HG03342 (cell line): ENCODE data around the gene JAZF1.
"Not testable (repeated sequence)": the region's sequence is repeated elsewhere in the genome, so short reads cannot be mapped to it uniquely, and the experiment has no call there.

Experiments used
- ATAC-seq: cut with Tn5 transposase; IDR thresholded peaks from one replicate; pipeline ENCODE4 v1.9.1; 2021; ENCODE audit warnings: mild to moderate bottlenecking, moderate library complexity; ENCODE audit not compliant: unreplicated experiment

Gene JAZF1

DNA sequence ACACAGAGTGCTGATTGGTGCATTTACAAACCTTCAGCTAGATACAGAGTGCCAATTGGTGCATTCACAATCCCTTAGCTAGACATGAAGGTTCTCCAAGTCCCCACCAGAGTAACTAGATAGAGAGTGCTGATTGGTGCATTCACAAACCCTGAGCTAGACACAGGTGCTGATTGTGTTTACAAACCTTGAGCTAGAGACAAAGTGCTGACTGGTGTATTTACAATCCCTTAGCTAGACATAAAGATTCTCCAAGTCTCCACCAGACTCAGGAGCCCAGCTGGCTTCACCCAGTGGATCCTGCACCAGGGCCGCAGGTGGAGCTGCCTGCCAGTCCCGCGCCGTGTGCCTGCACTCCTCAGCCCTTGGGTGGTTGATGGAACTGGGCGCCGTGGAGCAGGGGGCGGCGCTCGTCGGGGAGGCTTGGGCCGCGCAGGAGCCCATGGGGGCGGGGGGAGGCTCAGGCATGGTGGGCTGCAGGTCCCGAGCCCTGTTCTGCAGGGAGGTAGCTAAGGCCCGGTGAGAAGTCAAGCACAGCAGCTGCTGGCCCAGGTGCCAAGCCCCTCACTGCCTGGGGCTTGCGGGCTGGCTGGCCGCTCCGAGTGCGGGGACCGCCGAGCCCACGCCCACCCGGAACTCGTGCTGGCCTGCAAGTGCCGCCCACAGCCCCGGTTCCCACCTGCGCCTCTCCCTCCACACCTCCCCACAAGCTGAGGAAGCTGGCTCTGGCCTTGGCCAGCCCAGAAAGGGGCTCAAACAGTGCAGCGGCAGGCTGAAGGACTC is 323.7 kb downstream of the JAZF1 start:
- not testable (repeated sequence) for ATAC-seq

DNA sequence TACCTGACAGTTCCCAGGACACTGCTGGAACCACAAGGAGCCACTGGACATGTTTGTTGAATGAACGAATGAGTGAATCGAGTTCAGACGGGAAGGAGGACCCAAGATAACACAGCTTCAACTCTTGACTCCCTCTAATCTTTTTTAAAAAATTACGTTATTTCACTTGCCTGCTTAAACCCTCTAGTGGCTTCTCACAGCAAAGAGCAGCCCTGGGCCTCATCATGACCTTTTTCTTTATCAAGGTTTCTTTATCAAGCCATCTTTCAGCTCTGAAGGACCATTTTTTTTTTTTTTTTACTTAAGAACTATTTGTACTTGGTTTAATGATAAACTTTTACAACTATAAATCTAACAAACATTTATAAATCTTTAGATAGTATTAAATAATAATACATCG is 330.1 kb downstream of the JAZF1 start:
- no peak for ATAC-seq

DNA sequence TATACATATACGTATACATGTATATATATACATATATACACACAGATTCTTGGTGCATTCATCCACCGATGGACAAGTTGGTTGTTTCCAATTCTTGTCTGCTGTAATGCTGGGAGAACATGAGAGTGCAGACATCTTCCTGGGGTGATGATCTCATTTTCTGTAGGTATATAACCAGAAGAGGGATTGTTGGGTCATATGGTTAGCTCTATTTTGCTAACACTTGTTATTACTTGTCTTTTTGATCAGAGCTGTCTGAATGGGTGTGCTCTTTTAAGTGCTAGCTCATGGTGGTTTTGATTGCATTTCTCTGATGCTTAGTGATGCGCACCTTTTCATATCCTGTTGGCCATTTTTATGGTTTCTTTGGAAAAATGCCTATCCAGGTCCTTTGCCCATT is 334.2 kb downstream of the JAZF1 start:
- ATAC-seq, result no peak

DNA sequence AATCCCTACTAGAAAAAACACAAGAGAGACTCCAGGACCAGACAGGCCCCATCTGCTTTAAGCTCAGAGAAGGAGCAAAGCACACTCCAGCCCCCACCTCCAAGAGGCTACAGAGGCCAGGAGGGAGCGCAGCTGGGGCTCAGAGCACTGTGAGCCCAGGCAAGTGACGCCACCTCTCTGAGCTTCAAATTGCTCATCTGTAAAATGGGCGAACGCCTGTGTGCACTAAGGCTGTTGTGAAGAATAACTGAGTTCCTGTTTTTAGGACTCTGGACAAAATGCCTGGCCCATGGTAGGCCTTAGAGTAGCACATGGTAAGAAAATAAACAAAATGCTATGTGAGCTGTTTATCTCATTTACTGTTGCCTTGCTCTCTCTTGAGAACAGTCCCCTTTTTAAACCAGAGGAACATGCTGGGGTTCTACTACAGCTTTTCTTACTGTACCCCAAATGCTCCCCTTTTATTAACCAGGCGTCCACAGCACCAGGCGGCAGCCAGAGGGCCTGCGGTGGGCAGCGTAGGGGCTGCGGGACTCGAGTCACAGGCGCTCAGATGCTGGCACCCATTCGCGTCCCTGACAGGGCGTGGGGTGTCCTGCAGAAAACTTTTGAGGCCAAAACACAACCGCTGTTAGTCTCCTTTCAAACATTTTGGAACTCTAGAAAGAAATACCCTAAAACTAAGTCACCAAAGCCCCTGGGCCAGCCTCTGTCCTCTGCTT is 336.9 kb downstream of the JAZF1 start:
- ATAC-seq, result no peak

DNA sequence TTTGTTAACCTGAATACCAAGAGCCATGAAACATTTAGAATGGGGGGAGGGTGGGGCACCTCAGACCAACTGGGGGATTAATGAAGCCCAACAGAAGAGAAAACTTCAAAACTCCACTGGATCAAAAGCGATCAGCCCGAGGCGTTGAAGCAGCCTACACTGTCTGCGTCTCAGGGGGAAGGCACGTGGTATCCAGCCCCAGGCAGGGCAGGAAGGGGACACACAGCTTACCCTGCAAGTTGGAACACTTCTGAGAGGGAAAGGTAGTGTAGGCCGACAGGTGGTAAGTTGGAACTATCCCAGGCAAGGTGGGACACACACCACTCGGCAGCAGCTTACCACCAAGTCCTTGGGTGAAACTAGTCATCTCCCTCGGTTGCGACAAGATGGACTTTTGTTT is 337.7 kb downstream of the JAZF1 start:
- ATAC-seq, result no peak

DNA sequence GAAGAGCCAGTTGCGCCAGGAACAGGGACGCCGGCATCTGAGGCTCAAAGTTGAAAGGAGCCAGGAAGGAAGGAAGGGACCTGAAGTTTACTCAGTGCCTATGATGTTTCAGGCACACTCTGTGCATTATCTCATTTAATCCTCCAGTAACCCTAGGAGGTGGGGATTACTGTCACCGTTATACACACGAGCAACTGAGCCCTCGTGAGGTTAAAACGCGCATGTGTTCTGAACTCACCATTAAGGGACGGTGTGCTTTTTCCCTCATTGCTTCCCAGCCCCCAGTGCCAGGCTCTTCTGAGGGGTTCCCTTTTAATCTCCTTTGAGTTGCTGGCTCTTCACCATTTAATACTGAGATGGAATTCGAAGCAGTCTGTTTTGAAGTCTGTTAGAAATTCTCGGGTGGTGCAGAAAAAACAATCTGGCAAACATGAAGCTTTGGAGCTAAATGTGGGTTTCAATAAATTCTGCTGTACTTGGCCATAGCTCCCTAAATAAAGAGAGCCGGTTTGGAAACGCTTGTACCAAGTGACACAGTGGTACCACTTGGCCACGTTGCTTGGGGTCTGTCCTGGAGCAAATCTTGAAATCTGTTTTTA is 338.4 kb downstream of the JAZF1 start:
- ATAC-seq, result no peak

DNA sequence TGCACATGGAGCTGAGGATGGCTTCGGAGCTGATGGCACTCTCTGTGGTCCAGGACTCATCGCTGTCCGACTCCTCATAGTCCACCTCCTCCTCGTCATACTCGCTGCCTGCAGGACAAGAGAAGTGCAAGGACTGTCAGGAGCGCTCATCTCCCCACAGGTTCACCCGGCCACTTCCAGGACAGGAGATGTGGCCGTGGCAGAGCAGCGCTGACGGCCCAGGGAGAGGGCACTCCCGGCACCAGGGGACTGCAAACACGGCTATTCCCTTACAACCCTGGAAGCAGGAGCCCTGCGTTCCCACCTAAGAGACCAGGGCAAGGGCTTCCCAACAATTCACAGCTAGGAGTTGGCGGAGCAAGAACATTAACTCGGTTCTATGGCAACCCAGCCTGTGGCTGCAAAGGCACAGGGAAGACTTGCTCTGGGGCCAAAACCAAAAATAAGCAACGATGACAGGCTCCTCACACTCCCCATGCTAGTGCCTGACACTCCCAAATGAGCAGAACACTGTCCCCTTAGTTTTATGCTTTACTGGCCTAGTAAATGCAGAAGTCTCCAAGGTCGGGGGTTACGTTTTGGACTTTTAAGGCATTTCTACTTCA is 339.7 kb downstream of the JAZF1 start:
- ATAC-seq, result no peak

DNA sequence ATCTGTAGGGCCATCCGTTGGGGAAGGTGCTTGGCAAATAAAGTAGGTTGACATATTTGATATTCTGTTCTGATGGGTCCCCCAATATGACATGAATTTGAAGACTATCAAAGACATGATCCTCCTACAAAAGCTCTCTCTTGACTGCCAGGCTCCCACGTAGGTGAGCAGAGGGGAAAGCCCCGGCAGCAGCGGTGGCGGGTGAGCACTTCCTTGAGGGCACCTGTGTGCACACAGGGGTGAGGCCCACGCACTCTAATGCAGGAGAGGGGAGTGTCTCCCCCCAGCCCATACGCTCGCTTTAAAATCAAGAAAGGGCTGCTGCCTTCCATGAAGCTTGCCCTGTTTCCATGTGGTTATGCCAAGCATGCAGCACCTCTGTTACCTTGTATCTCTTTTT is 340.3 kb downstream of the JAZF1 start:
- ATAC-seq, result no peak

DNA sequence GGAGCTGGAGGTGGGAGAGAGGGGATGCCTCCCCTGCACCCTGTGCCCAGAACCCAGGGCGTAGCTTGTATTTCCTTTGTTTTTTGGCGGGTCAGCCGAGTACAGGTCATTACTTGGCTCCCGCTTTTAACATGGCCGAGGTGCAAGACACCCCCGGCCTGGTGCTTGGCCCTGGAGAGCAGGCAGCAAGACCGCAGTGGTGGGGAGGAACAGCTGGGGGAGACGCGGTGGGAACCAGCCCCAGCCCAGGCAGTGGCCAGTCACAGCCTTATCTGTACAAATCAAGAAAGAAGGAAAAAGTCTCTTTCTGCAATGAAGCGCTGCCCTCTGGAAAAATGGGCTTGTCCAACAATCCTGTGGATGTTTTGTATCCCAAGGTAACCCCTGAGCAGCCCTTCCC is 341.5 kb downstream of the JAZF1 start:
- ATAC-seq, result no peak

DNA sequence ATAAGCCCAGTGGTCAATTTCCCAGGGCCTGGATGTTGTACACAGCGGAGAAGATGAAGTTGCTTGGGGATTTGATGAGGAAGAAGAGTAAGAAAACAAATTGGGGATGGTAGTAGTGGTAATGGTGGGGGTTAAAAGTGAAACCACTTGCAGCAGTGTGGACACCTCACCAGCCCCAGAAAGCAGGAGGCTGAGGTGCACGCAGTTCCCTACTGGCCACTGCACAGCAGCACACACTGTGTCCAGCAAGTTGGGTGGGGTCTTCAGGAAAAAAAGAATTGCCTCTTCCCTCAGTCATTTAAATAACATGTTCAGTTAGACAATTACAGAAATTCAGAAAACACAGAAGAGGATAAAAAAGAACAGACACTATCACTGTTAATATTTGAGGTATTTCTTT is 344.1 kb downstream of the JAZF1 start:
- ATAC-seq, result no peak

DNA sequence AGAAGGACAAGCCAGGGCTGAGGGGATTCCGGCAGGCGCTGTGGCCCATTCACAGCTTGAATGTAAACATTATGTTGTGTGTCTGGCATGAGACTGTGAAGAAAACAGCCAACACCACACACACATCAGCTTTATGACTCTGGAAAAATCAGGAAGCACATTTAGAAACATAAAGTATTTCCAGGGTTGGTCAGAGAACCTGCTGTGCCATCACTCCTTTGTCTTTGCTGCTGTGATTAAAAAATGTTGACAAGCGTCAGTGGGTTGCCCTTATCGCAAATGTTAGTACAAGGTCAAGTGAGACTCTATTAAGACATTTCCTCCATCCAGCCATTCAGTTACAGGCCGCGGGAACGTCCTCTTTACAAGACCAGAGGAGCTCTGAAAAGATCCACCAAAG is 345.2 kb downstream of the JAZF1 start:
- ATAC-seq, result no peak

DNA sequence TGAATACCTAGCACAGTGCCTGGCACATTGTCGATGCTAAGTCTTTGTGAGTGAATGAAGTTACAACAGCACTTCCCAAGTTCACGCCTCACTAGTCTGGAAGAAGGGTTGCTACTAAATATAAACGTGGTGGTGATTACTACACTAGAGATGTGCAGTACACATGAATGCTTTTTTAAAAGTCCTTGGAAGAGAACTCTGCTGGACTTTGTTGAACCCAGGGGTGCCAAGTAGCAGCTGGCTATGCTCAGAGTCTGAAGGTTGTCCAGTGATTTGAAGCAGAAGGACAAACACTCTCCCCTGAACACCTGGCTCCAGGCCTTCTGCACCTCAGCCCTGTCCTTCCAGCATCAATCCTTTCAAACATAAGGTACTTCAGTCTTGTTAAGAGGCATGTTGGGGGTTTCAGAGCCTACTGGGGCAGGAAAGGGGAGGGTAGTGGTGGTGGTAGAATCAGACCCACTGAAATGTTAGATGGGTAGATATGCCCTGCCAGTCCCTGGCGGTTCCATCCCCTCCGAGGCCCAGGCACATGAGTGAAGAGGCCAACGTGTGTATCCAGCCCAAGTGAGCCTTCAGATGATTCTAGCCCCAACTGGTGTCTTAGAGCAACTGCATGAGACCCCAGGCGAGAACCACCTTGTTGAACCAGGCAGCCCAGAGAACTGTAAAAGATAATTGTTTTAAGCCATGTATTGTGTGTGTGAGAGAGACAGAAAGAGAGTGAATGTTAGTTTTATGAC is 346.2 kb downstream of the JAZF1 start:
- no peak for ATAC-seq

DNA sequence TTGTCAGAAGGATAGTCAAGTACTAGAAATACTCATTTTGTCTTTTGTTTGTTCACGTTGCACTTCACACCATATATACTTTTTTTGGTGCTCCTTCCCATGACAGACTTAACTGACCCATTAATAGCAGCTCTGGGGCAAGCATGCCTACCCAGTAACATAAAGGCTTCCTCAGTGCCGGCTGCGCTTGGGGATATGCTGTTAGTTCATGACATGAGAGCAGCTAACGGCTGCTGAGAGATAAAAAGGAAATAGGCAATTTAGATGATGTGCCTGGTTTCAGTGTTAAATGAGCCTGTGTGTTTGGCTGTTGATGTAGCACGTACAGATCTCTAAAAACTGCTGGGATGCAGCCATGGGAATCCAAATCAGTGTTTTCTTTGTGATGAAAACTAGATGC is 354.2 kb downstream of the JAZF1 start:
- no peak for ATAC-seq

DNA sequence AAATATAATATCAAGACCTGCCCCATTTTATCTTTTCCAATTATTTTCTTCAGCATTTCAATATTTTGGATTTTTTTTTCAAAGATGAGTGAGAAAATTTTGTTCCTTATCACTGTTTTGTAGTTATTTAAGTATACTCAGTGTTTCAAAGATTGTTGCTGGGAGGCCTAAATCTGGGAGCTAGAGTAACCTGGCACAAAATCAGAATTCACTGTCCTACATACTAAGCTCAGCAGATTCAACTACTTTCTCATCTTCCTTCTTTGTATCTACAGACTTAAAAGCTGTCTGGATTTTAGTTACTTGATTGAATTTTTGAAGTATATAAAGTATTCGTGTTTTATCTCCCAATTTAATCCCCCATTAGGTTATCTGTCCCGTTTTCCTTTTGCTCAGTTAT is 354.7 kb downstream of the JAZF1 start:
- ATAC-seq, result no peak

DNA sequence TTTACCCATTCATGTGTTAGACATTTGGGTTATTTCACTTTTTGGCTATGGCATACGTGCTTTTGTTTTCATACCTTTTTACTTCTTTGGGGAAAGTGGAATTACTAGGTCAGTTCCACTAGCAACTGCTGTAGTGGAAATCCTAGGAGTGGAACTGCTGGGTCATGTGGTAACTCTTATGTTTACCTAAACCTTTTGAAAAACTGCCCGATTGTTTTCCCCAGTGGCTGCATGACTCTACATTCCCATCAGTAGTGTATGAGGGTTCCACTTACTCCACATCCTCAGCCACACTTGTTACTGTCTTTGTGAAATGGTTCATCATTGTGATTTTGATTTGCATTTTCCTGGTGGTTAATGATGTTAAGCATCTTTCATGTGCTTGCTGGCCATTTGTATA is 358.4 kb downstream of the JAZF1 start:
- no peak for ATAC-seq

DNA sequence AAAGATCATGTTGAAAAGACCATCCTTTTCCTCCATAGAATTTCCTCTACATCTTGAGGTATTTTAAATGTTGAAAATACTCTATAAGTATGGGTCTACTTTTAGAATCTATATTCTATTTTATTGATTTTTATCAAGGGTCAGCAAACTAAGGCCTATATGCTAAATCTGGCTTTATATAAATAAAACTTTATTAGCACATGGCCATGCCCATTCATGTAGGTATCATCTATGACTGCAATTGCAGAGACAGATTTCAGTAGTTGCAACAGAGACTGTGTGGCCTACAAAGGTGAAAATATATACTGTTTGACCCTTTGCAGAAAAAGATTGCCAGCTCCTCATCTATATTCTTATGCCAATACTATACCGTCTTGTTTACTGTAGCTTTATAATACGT is 367.9 kb downstream of the JAZF1 start:
- no peak for ATAC-seq

DNA sequence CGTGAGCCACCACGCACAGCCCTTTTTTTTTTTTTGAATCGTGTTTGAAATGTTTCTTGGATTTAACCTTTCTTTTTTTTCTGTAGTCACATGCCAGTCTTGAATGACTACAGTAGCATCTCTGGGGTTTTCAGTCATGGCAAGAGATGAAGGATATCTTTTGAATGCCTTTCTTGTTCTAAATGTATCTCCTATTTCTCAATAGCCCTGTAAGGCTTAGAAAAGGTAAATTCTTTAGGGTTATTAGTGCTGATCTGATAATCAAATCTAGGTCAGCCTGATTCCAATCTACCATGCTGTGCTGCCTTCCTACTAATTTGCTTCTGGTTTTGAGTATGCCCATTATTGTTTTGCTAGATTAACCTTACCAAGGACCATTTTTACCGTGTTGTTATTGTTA is 370.4 kb downstream of the JAZF1 start:
- no peak for ATAC-seq

DNA sequence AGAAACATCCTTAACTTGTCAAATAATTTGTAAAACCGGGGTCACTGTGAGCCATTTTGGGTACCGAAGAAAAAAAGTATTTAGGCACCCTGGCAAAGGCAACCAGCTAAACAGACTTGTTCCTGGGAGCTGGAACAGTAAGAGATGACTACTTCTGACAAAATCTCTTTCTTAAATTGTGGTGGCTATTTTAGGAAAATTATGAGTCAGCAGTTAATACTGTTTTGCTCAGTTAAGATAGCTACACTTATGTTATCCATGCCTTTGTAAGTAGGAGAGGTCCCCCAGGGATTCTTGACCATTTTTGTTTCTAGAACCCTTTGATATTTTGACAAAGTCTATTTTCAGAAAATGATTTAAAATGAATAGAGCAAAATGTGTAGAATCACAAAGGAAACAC is 372.0 kb downstream of the JAZF1 start:
- ATAC-seq, result no peak

DNA sequence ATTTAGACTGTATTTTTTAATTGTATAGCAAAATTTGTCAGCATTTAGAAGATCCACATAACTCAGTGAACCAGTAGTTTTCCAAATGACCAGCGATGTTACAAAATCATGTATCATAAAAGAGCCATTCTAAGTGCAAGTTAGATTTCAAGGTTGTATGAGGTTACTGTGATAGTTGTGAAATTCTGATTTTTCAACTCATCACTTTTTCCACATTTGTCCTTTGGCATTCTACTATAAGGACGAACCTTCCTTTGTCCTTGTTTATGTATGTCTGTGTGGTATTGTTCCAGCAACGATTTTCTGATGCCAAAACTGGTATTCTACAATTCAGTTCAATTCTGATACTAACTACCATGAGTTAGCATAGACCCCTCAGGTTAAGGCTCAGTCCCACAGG is 376.5 kb downstream of the JAZF1 start:
- no peak for ATAC-seq

DNA sequence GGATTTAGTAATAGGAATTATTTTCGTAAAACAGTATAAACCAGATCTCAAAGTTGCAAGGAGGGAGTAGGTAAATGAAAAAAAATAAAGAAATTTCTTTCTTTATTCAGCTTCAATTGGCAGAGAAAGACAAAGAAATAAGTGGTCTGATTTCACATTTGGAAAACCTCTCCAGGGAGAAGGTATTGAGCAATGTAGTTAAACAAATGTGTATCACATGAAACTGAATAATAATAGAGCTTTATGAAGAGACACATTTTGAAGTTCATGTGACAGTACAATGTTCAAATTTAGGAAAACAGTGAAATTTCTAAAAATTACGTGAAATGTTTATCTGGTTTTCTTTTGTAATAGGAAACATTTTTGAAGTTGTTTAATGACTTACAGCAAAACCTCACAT is 377.6 kb downstream of the JAZF1 start:
- ATAC-seq, result no peak

DNA sequence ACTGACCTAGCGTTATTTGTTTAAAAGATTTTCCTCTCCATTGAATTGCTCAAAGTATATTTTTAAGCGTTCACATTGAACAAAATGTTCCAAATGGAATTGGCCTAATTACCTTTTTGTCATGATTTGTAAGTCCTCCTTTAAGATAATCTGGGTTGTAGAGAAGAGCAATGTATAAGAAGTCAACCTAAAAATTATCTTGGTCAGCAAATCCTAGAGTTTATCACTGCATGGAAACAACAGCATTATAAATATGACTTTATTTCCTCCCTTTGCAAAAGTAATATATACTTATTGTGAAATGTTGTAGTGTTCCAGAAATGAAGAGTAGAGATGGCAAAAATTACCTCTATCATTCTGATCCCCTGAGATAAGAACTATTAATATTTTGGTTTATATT is 381.4 kb downstream of the JAZF1 start:
- no peak for ATAC-seq
